OCI-LY1 (cell line): ENCODE data around the gene SMAP2.

Experiments used
- H2AFZ ChIP-seq: fragments of 200-600 bp; sonication (generic), shearing (Covaris generic); 2 replicates; pipeline ENCODE4 v1.6.0; 2014; ENCODE audit warnings: antibody characterized with exemption, mild to moderate bottlenecking, low read length
- H3F3A ChIP-seq: fragments of 200-600 bp; sonication (generic), shearing (Covaris generic); 2 replicates; pipeline ENCODE4 v1.6.0; 2014; ENCODE audit warnings: mild to moderate bottlenecking, antibody characterized with exemption, low read length, moderate library complexity; ENCODE audit not compliant: insufficient read depth
- H3K27ac ChIP-seq: fragments of 200-600 bp; sonication (generic); 2 replicates; pipeline ENCODE4 v1.5.1; 2014; ENCODE audit warnings: low read length, mixed run types, mild to moderate bottlenecking, low read depth; ENCODE audit not compliant: poor library complexity, severe bottlenecking
- H3K27me3 ChIP-seq: fragments of 200-600 bp; sonication (generic); 2 replicates; pipeline ENCODE4 v1.6.0; 2014; ENCODE audit warnings: antibody characterized with exemption, mild to moderate bottlenecking, low read length, moderate library complexity; ENCODE audit not compliant: insufficient read depth
- H3K36me3 ChIP-seq: fragments of 200-600 bp; sonication (generic); 2 replicates; pipeline ENCODE4 v1.6.1; 2014; ENCODE audit warnings: mild to moderate bottlenecking, antibody characterized with exemption, low read length, moderate library complexity, mixed read lengths; ENCODE audit not compliant: insufficient read depth
- H3K4me1 ChIP-seq: fragments of 200-600 bp; sonication (generic); 2 replicates; pipeline ENCODE4 v1.5.1; 2014; ENCODE audit warnings: mild to moderate bottlenecking, low read length, moderate library complexity; ENCODE audit not compliant: insufficient read depth, severe bottlenecking
- H3K4me2 ChIP-seq: fragments of 200-600 bp; sonication (generic), shearing (Covaris generic); 2 replicates; pipeline ENCODE4 v1.6.1; 2014; ENCODE audit warnings: low read length
- H3K4me3 ChIP-seq: fragments of 200-600 bp; sonication (generic); 2 replicates; pipeline ENCODE4 v1.5.1; 2014; ENCODE audit warnings: low read length, low read depth, mild to moderate bottlenecking, mixed read lengths; ENCODE audit not compliant: poor library complexity, severe bottlenecking
- H3K79me2 ChIP-seq: fragments of 200-600 bp; shearing (Covaris generic); 2 replicates; pipeline ENCODE4 v1.6.1; 2016; ENCODE audit warnings: mixed run types, low read length, mixed read lengths; ENCODE audit not compliant: insufficient read depth
- H3K9ac ChIP-seq: fragments of 200-600 bp; sonication (generic), shearing (Covaris generic); 2 replicates; pipeline ENCODE4 v1.6.1; 2014; ENCODE audit warnings: mild to moderate bottlenecking, low read length, mixed read lengths
- H3K9me2 ChIP-seq: fragments of 200-600 bp; sonication (generic), shearing (Covaris generic); 2 replicates; pipeline ENCODE4 v1.6.1; 2014; ENCODE audit warnings: low read depth, mild to moderate bottlenecking, low read length, mixed read lengths
- H3K9me3 ChIP-seq: fragments of 200-600 bp; shearing (Covaris generic); 2 replicates; pipeline ENCODE4 v1.6.1; 2014; ENCODE audit warnings: low read length, mixed read lengths
- H4K20me1 ChIP-seq: fragments of 200-600 bp; sonication (generic), shearing (Covaris generic); 2 replicates; pipeline ENCODE4 v1.6.0; 2016; ENCODE audit warnings: mild to moderate bottlenecking, low read length; ENCODE audit not compliant: insufficient read depth
- CTCF ChIP-seq: fragments of 200-600 bp; sonication (generic), shearing (Covaris generic); IDR thresholded peaks from 2 replicates; pipeline ENCODE4 v1.5.1; 2017; ENCODE audit warnings: mild to moderate bottlenecking, antibody characterized with exemption, low read length, moderate library complexity, mixed read lengths
- EZH2 ChIP-seq: fragments of 200-600 bp; sonication (generic), shearing (Covaris generic); IDR thresholded peaks from 2 replicates; pipeline ENCODE4 v1.8.0; 2017; ENCODE audit warnings: borderline replicate concordance, mixed run types, mild to moderate bottlenecking, antibody characterized with exemption, low read length, moderate library complexity, mixed read lengths

The SMAP2 gene

GRCh38 chr1:40361637-40362036, 11.9 kb upstream of the SMAP2 start:
- Histone ChIP-seq H3K4me2 (no peak overlapping the region), H3K27ac (no peak overlapping the region), H3K9me2 (no peaks in the 10 kb centered on the region), H2AFZ (no peak overlapping the region), H3K4me3 (no peak overlapping the region), H4K20me1 (no peaks in the 10 kb centered on the region), H3K79me2 (no peaks in the 10 kb centered on the region), H3K4me1 (peaks cover 5% of the 10 kb centered on the region), H3K36me3 (no peaks in the 10 kb centered on the region), H3K27me3 (no peaks in the 10 kb centered on the region), H3K9me3 (peaks cover 10% of the 10 kb centered on the region), H3K9ac (no peak overlapping the region), H3F3A (no peaks in the 10 kb centered on the region)
- TF ChIP-seq CTCF: no peak
- TF ChIP-seq EZH2: no peak

- Histone ChIP-seq H2AFZ (no peak overlapping the region), H3K9ac (no peak overlapping the region), H3K27ac (no peak overlapping the region), H3K4me3 (no peak overlapping the region), H3K79me2 (no peaks in the 10 kb centered on the region), H3K9me3 (peaks cover 7% of the 10 kb centered on the region), H3K9me2 (no peaks in the 10 kb centered on the region), H4K20me1 (no peaks in the 10 kb centered on the region), H3K27me3 (no peaks in the 10 kb centered on the region), H3K4me2 (no peak overlapping the region), H3K4me1 (peaks cover 5% of the 10 kb centered on the region), H3K36me3 (no peaks in the 10 kb centered on the region), H3F3A (no peaks in the 10 kb centered on the region)
- no peak for TF ChIP-seq CTCF
- no peak for TF ChIP-seq EZH2
Observed at GRCh38 chr1:40362199-40362598, 11.3 kb upstream of the SMAP2 start.

- TF ChIP-seq EZH2: no peak
- no peak for TF ChIP-seq CTCF
- H3K27me3 ChIP-seq: no peaks in the 10 kb centered on the region
- H3K79me2 ChIP-seq: no peaks in the 10 kb centered on the region
- no peaks in the 10 kb centered on the region for H4K20me1 ChIP-seq
- H3K9me2 ChIP-seq: no peaks in the 10 kb centered on the region
- no peak overlapping the region for H2AFZ ChIP-seq
- H3K4me3 ChIP-seq: no peak overlapping the region
- H3K9ac ChIP-seq: no peak overlapping the region
- H3K4me2 ChIP-seq: no peak overlapping the region
- no peaks in the 10 kb centered on the region for H3F3A ChIP-seq
- H3K9me3 ChIP-seq: peaks cover 2% of the 10 kb centered on the region
- H3K4me1 ChIP-seq: peaks cover 5% of the 10 kb centered on the region
- no peaks in the 10 kb centered on the region for H3K36me3 ChIP-seq
- H3K27ac ChIP-seq: no peak overlapping the region
Observed at GRCh38 chr1:40362699-40363098, 10.8 kb upstream of the SMAP2 start.
